ENCODE measurements around the gene SPSB1. TPM values are rescaled to one million over a fixed set of nuclear protein-coding genes. Genes with fewer than 3 reads are reported as not detected.

Gene SPSB1
- total RNA-seq, 8 experiments from 2014 or later, result 1.3 to 30.4 (median 3.9) TPM

DNA sequence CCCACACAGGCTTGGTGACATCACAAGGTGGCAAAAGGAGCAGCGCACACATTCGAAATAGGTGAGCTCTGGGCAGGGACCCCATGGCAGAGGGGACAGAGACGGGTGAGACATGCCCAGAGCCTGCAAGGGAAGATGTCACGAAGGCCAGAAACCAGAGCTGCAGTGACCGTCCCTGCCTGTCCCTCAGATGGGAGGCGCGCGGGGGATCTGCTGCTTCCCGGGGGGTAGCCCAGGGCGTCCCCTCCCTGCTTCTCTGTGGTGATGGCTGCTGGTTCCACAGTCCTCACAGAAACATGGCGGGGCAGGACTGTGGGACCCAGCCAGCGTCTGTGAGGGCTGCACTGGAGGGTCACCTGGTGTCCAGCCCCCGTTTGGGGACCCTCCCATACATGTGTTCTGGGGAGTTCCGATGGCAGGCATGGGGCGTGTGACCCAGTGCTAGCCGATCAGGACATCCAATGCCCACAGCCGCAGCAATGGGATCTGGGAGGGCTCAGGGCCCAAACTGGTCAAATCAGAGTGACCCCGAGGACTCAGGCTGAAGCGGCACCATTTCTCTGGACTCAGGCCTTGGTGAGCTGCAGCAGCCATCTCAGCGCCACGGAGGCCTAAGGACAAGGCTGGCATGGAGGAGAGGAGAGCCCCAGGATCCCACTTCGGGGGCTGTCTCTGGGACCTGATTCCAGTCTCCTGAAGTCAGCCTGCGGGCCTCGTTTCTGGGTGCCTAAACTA, 20.7 kb upstream of the SPSB1 start:
- 84 to 100% (median 91%) methylated on average over 2 to 10 of the region's 24 CpGs; no CpG with 5 or more reads in 4 of the 10 experiments for WGBS, 10 experiments
- ATAC-seq (replicated peaks in 6 of 8), result no peak
- Histone ChIP-seq H3K4me1 (replicated peaks in 1 of 2) (peaks cover 25 to 43% of the 10 kb centered on the region in 2 donors), H3K4me3 (no peak overlapping the region), H3K27ac (no peak overlapping the region)
- in situ Hi-C loops (cut with MboI; ENCODE audit: low pct_unique_long_range_greater_than_20kb in 2 of 9, low sequenced_read_pairs in 9 of 9, unreplicated experiment in 9 of 9), result loop anchor here in 5 of 9 experiments (25.0 kb wide), 1 partner anchor 215 kb away; no protein-coding TSS in a partner anchor

DNA sequence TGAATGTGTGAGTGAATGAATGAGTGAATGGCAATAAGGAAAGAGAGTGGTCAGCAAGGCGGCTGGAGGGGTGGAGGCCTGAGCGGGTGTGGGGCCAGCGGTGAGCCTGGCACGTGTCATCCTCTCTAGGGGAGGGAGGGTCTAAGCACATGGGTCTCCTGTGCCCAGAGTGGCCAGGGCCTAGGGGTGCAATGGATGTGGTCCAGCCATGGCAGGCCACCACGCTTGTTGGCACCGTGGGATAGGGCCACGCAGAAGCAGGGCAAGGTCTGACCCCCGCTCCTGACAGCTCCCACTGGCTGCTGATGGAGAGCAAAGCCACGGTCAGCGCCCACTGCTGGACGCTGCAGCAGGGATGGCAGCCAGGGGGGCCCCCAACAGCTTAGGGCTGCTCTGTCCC, 19.5 kb upstream of the SPSB1 start:
- no peak for ATAC-seq (replicated peaks in 6 of 8)
- in situ Hi-C loops (cut with MboI; ENCODE audit: low pct_unique_long_range_greater_than_20kb in 2 of 9, low sequenced_read_pairs in 9 of 9, unreplicated experiment in 9 of 9), result loop anchor here in 5 of 9 experiments (25.0 kb wide), 1 partner anchor 214 kb away; no protein-coding TSS in a partner anchor
- 65 to 75% methylated on average over 2 to 7 of the region's 11 CpGs; no CpG with 5 or more reads in 8 of the 10 experiments for WGBS, 10 experiments
- Histone ChIP-seq H3K4me3 (no peak overlapping the region), H3K27ac (no peak overlapping the region), H3K4me1 (replicated peaks in 1 of 2) (peaks cover 25 to 41% of the 10 kb centered on the region in 2 donors)

DNA sequence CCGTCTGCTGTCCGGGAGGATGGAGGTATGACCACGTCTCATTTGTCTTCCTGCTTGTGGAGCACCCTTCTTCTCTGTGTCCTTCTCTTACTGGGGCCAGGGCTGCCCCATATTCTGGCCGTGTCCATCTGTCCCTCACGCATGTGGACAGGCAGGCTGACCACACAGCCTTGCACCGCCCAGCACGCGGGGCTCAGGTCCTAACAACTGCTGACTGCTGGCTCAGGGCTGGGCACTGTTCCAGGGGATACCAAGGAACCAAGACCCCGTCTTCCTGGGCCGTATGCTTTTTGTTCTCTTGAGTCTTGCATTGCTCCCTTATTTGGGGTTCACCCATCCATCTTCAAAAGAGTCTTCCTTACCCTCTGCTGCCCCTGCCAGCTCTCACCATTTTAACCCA, 17.5 kb upstream of the SPSB1 start:
- 60 to 96% (median 77%) methylated on average over 1 to 10 of the region's 10 CpGs; no CpG with 5 or more reads in 5 of the 10 experiments for WGBS, 10 experiments
- Histone ChIP-seq H3K27ac (no peak overlapping the region), H3K4me3 (no peak overlapping the region), H3K4me1 (replicated peaks in 1 of 2) (peaks cover 13 to 31% of the 10 kb centered on the region in 2 donors)
- ATAC-seq (replicated peaks in 6 of 8), result peak in 2 of 8 experiments; percentile 25 to 27
- in situ Hi-C loops (cut with MboI; ENCODE audit: low pct_unique_long_range_greater_than_20kb in 2 of 9, low sequenced_read_pairs in 9 of 9, unreplicated experiment in 9 of 9), result loop anchor here in 1 of 9 experiments (25.0 kb wide), 1 partner anchor 212 kb away; no protein-coding TSS in a partner anchor

DNA sequence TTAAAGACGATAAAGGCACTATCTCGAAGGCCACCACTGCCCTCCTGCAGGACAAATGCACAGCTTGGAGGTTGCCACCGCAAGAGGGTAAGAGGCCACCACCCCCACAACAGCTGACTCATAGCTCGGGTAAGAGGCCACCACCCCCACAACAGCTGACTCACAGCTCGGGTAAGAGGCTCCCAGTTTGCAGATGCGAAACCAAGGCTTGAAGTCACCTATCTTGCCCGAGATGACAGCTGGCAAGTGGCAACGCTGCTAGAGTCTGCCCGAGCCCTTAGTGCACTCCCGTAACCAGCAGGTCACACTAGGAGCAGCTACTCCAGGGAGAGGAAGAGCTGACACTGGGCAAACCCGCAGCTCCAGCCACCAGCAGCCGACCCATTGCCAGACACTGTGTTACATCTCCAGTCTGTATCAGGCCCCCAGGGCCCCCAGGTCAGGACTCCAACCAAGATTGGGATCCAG, 17.1 kb upstream of the SPSB1 start:
- peak in 4 of 8 experiments; percentile 10 to 65 (median 40) for ATAC-seq (replicated peaks in 6 of 8)
- peaks cover 9 to 30% of the 10 kb centered on the region in 2 donors for H3K4me1 ChIP-seq (replicated peaks in 1 of 2)
- H3K27ac ChIP-seq, result no peak overlapping the region
- H3K4me3 ChIP-seq, result no peak overlapping the region
- 35 to 80% (median 61%) methylated on average over 2 to 12 of the region's 12 CpGs; no CpG with 5 or more reads in 4 of the 10 experiments for WGBS, 10 experiments
- in situ Hi-C loops (cut with MboI; ENCODE audit: low pct_unique_long_range_greater_than_20kb in 2 of 9, low sequenced_read_pairs in 9 of 9, unreplicated experiment in 9 of 9), result loop anchor here in 1 of 9 experiments (25.0 kb wide), 1 partner anchor 212 kb away; no protein-coding TSS in a partner anchor

DNA sequence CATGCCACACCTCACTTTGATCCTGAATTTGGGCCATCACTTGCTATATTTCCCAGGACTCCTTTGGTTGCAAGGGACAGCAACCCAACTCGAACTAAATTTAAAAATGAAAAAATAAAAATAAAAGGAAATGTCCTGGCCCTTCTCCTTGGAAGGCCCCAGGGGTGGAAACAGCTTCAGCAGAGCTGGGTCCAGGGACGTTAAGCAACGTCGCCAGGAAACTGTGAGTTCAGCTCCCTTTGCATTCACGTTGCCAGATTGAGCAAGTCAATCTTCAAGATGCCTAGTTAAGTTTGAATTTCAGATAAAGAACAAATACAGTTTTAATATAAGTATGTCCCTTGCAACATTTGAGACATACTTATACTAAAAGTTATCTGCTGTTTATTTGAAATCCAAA, 14.6 kb upstream of the SPSB1 start:
- WGBS, 10 experiments, result 29 to 100% (median 92%) methylated on average over 2 to 5 of the region's 5 CpGs
- Histone ChIP-seq H3K4me3 (no peak overlapping the region), H3K27ac (no peak overlapping the region), H3K4me1 (replicated peaks in 1 of 2) (peaks cover 0 to 22% of the 10 kb centered on the region in 2 donors)
- no peak for ATAC-seq (replicated peaks in 6 of 8)
- in situ Hi-C loops (cut with MboI; ENCODE audit: low pct_unique_long_range_greater_than_20kb in 2 of 9, low sequenced_read_pairs in 9 of 9, unreplicated experiment in 9 of 9), result loop anchor here in 1 of 9 experiments (25.0 kb wide), 1 partner anchor 209 kb away; no protein-coding TSS in a partner anchor

DNA sequence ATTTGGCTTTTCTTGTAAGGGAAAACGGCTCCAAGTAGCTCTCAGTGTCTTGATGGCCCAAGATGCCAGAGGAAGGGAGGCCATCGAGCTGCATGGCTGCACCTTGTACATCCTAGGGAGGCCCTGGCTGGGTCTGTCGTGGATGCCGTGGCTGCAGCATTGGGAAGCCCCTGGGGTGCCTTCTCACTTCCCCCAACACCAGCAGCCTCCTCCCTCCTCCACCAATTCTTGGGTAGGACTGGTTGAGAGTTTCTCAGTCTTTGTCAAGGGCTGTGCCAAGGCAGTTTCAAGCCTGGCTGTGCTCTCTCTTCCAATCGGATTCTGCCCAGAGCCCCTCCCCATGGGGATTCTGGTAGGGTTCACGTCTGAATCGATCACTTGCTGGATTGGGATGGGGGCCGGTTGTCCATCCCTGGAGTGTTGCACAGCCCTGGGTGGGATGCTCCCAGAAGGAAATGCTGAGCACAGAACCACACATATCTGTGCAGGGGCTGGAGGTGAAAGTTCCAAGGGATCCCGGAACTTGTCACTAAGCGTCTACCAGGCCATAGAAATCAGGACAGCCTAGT, 14.0 kb upstream of the SPSB1 start:
- in situ Hi-C loops (cut with MboI; ENCODE audit: low pct_unique_long_range_greater_than_20kb in 2 of 9, low sequenced_read_pairs in 9 of 9, unreplicated experiment in 9 of 9), result loop anchor here in 1 of 9 experiments (25.0 kb wide), 1 partner anchor 209 kb away; no protein-coding TSS in a partner anchor
- 12 to 89% (median 74%) methylated on average over 1 to 10 of the region's 10 CpGs; no CpG with 5 or more reads in 3 of the 10 experiments for WGBS, 10 experiments
- Histone ChIP-seq H3K4me3 (no peak overlapping the region), H3K4me1 (replicated peaks in 1 of 2) (peaks cover 0 to 22% of the 10 kb centered on the region in 2 donors), H3K27ac (no peak overlapping the region)
- ATAC-seq (replicated peaks in 6 of 8), result no peak

DNA sequence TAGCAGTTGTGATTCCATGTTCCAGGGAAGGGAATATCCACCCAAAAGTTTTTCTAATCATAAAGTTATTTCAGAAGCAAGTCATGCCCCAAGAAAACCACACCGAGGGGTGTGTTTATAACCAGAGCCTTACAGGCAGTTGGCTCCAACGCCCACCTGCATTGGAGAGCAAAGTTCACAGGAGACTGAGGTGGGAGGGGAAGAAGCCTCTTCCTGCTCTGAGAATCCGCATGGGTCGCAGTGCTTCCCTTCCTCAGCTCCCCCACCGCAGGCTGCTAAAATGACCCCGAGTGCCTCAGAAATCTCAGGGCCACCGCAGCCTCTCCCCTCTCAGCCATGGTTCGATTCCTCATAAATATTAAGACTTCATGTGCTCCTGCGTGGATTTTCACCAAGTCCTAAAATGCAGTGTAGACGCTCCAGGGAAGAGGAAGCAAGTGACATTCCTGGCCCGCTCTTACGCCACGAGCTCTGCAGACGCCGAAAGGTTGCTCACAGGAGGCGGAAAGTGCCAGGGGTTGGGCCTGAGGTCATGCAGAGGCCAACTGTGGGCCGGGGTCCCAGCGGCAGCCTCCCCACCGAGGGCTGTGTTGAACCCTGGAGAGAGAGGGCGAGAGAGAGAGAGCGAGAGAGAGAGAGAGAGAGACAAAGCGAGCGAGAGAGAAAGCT, 13.4 kb upstream of the SPSB1 start:
- ATAC-seq (replicated peaks in 6 of 8), result no peak
- H3K4me1 ChIP-seq (replicated peaks in 1 of 2), result peaks cover 0 to 22% of the 10 kb centered on the region in 2 donors

DNA sequence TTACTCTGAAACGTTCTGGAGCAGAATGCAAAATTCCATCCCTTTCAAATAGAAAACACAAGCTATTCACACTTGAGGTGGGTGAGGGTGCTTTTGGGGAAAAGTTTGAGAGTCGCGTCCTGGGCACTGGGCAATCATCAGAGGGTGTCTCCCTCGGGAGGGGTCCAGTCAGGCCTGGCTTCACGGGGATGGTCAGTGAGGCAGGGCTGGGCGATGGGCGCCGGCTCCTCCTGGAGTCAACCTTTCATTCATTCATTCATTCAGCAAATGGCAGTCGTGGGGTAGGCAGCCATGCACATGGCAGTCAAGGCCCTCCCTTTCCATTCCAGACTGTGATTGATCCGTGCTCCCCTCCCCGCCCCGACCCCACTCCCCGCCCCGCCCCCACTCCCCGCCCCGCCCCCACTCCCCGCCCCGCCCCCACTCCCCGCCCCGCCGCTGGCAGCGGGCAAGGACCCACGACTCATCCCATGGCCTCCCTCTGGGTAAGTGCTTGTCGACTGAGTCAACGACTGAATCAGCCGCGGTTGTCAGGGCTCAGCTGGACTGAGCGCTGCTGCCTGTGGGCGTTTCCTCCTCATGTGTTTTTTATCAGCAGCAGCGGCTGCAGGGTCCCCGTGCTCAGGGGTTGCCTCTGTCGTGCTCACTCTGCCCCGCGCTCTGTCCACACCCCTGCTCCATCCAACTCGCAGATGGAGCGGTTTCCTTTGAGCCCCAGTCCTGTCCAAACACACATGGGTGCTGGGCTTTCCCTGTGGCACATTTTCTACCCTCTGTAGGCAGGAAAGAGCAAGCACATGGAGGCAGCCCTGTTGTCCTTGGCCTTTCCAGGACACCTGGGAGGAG, 12.5 kb upstream of the SPSB1 start:
- H3K4me1 ChIP-seq (replicated peaks in 1 of 2), result peaks cover 0 to 22% of the 10 kb centered on the region in 2 donors
- 0 to 86% (median 47%) methylated on average over 1 to 13 of the region's 36 CpGs; no CpG with 5 or more reads in 3 of the 10 experiments for WGBS, 10 experiments
- in situ Hi-C loops (cut with MboI; ENCODE audit: low pct_unique_long_range_greater_than_20kb in 2 of 9, low sequenced_read_pairs in 9 of 9, unreplicated experiment in 9 of 9), result loop anchor here in 2 of 9 experiments (10.0 to 25.0 kb wide), 2 partner anchors 207 to 215 kb away; no protein-coding TSS in a partner anchor
- no peak overlapping the region for H3K27ac ChIP-seq
- H3K4me3 ChIP-seq, result no peak overlapping the region
- ATAC-seq (replicated peaks in 6 of 8), result peak; percentile 87 to 95 (median 90)

More for the DNA sequence above, 13.4 kb upstream of the SPSB1 start:
- Histone ChIP-seq H3K4me3 (no peak overlapping the region), H3K27ac (no peak overlapping the region)
- in situ Hi-C loops (cut with MboI; ENCODE audit: low pct_unique_long_range_greater_than_20kb in 2 of 9, low sequenced_read_pairs in 9 of 9, unreplicated experiment in 9 of 9), result loop anchor here in 1 of 9 experiments (25.0 kb wide), 1 partner anchor 208 kb away; no protein-coding TSS in a partner anchor
- 20 to 100% (median 63%) methylated on average over 1 to 16 of the region's 23 CpGs; no CpG with 5 or more reads in 1 of the 10 experiments for WGBS, 10 experiments

DNA sequence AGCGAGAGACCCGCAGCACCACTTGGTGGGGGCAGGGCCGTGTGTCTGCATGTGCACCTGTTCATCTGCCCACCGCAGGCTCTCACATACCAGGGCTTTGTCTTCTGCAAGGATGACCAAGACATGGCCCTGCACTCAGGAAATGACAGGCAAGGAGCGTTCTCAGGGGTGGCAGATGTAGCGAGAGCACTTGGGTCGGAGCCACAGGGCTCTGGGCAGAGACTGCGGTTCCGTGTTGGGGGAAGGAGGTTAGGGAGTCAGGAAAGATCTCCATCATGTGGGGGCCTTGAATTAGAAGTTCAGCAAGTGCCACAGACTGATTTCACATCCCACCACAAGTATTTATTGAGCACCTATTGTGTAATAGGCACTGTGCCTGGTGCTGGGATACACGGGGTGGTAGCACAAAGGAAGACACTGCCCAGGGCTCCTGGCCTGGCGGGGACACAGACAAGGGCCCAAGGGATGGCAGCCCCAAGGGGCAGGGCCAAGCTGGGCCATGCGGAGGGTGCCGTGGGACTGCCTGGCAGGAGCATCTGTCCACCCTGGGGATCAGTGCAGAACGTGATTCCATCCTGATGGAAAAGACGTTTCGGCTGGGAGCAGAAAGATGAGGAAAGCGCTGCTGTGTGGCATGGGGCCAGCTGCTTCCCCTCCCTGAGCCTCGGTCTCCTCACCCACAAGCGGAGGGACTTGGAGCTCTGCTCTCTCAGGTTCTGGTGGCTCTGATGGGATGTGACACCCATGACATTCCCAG, 11.4 kb upstream of the SPSB1 start:
- in situ Hi-C loops (cut with MboI; ENCODE audit: low pct_unique_long_range_greater_than_20kb in 2 of 9, low sequenced_read_pairs in 9 of 9, unreplicated experiment in 9 of 9), result loop anchor here in 2 of 9 experiments (10.0 to 25.0 kb wide), 2 partner anchors 206 to 214 kb away; no protein-coding TSS in a partner anchor
- no peak overlapping the region for H3K27ac ChIP-seq
- H3K4me3 ChIP-seq, result no peak overlapping the region
- WGBS, 10 experiments, result 37 to 90% (median 63%) methylated on average over 1 to 13 of the region's 19 CpGs; no CpG with 5 or more reads in 1 of the 10 experiments
- ATAC-seq (replicated peaks in 6 of 8), result no peak
- H3K4me1 ChIP-seq (replicated peaks in 1 of 2), result peaks cover 0 to 12% of the 10 kb centered on the region in 2 donors

DNA sequence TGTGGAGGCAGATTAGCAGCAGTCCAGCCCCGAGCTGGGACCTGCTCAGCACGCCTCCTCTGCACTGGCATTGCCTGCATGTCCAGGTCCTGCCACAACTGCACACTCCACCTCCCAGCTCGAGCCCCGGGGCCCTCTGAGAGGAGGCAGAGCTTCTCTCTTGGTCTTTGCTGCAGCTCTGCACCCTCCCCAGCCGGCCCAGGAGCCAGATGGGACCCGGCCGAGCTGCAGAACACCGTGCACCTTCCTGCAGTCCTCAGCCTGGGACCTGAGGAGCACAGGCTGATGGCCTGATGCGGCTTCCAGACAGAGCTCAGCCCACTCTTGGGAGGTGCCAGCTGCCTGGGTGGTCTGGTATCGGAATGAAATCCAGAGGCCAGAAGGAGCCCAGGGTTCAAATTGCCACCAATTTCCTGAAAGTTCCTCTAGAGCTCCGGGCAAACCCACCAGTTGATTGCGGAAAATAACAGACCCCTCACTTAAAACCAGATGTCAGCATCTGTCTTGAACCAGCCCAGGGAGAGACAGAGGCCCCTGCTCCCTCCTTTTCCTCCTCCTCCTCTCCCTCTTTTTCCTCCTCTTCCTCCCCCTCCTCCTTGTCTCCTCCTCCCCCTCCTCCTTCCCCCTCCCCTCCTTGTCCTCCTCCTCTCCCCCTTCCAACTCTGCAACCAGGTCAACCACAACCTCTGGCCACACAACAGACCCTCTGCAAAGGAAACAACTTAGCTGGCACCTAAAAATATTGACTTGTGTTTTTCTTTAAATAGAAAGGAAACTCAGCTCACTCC, 10.6 kb upstream of the SPSB1 start:
- 10 to 90% (median 49%) methylated on average over 1 to 9 of the region's 12 CpGs; no CpG with 5 or more reads in 3 of the 10 experiments for WGBS, 10 experiments
- H3K27ac ChIP-seq, result no peak overlapping the region
- in situ Hi-C loops (cut with MboI; ENCODE audit: low pct_unique_long_range_greater_than_20kb in 2 of 9, low sequenced_read_pairs in 9 of 9, unreplicated experiment in 9 of 9), result loop anchor here in 2 of 9 experiments (10.0 to 25.0 kb wide), 2 partner anchors 205 to 213 kb away; no protein-coding TSS in a partner anchor
- peak in 5 of 8 experiments; percentile 5 to 48 (median 13) for ATAC-seq (replicated peaks in 6 of 8)
- peaks cover 0 to 12% of the 10 kb centered on the region in 2 donors for H3K4me1 ChIP-seq (replicated peaks in 1 of 2)
- H3K4me3 ChIP-seq, result no peak overlapping the region

DNA sequence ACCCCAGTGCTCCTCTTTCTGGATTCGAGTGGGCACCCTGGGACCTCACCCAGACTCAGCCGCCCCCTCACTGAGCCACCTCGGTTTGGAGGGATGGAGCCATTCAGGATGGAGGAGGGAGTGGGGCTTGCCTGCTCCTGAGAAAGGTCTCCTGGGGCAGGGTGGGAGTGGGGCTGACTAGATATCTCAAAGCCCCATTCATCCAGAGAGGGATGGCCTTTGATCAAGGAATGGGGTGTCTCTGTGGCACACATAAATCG, 10.1 kb upstream of the SPSB1 start:
- Histone ChIP-seq H3K27ac (no peak overlapping the region), H3K4me1 (replicated peaks in 1 of 2) (peaks cover 0 to 12% of the 10 kb centered on the region in 2 donors), H3K4me3 (no peak overlapping the region)
- ATAC-seq (replicated peaks in 6 of 8), result no peak
- WGBS, 10 experiments, result 59 to 100% (median 74%) methylated on average over 1 to 3 of the region's 4 CpGs; no CpG with 5 or more reads in 6 of the 10 experiments
- in situ Hi-C loops (cut with MboI; ENCODE audit: low pct_unique_long_range_greater_than_20kb in 2 of 9, low sequenced_read_pairs in 9 of 9, unreplicated experiment in 9 of 9), result loop anchor here in 2 of 9 experiments (10.0 to 25.0 kb wide), 2 partner anchors 205 to 212 kb away; no protein-coding TSS in a partner anchor

All from motor neuron (in vitro differentiated cells).